ENCODE data around the gene APMAP.

GRCh38 chr20:24986436-24987015 lies 6.0 kb downstream of the APMAP start:
- no peak for TF ChIP-seq ZNF672 (CRISPR knock-in tag; IDR thresholded peaks at IDR 0.05)
- TF ChIP-seq ONECUT2 (CRISPR knock-in tag; IDR thresholded peaks at IDR 0.05): no peak
- TF ChIP-seq ARID3A (IDR thresholded peaks at IDR 0.05; ENCODE audit: low read depth, low read length): no peak
- TF ChIP-seq ZBTB2 (CRISPR knock-in tag; IDR thresholded peaks at IDR 0.05; ENCODE audit: low read depth): no peak
- TF ChIP-seq SYNCRIP (IDR thresholded peaks at IDR 0.05; ENCODE audit: insufficient read depth, low read depth, low read length): no peak

Measured in HepG2 (cell line).